GF-D8 (cell line): Measurements from ENCODE around the gene PICALM.
A peak's percentile ranks its signal among the peaks of the same experiment; 100 is the strongest.
"Not testable (repeated sequence)": the region's sequence is repeated elsewhere in the genome, so short reads cannot be mapped to it uniquely, and the experiment has no call there.

ENCODE experiments used
- DNase-seq: peaks from one replicate; lab custom pipeline; 2025; lab: John Stamatoyannopoulos, UW

PICALM gene

GRCh38 chr11:86068951-86069407, at the start of gene PICALM:
Gene PICALM (minus strand): TSS chr11:86069084. CDS start chr11:86068780, 304 bp downstream.
- peak; percentile 95 for DNase-seq

- DNase-seq: no peak
These were observed 49.4 kb upstream of the PICALM start for GRCh38 chr11:86118253-86118652.

GRCh38 chr11:86117712-86118063, 48.8 kb upstream of the PICALM start:
- DNase-seq: no peak

GRCh38 chr11:86117001-86117711, 48.3 kb upstream of the PICALM start:
- DNase-seq: no peak

- DNase-seq: no peak
These were observed 47.5 kb upstream of the PICALM start for GRCh38 chr11:86116386-86116726.

GRCh38 chr11:86115542-86116385, 46.9 kb upstream of the PICALM start:
- no peak for DNase-seq

GRCh38 chr11:86108890-86109638, 40.2 kb upstream of the PICALM start:
- no peak for DNase-seq

GRCh38 chr11:86108191-86108590, 39.3 kb upstream of the PICALM start:
- DNase-seq: no peak

GRCh38 chr11:86106916-86107315, 38.0 kb upstream of the PICALM start:
- DNase-seq: no peak

GRCh38 chr11:86106031-86106430, 37.1 kb upstream of the PICALM start:
- not testable (repeated sequence) for DNase-seq

GRCh38 chr11:86105601-86106000, 36.7 kb upstream of the PICALM start:
- not testable (repeated sequence) for DNase-seq

- DNase-seq: no peak
These were observed 34.9 kb upstream of the PICALM start for GRCh38 chr11:86103808-86104207.

- no peak for DNase-seq
These were observed 33.1 kb upstream of the PICALM start for GRCh38 chr11:86101941-86102407.

- no peak for DNase-seq
These were observed 32.6 kb upstream of the PICALM start for GRCh38 chr11:86101493-86101892.

GRCh38 chr11:86099874-86100273, 31.0 kb upstream of the PICALM start:
- no peak for DNase-seq

GRCh38 chr11:86097980-86098379, 29.1 kb upstream of the PICALM start:
- no peak for DNase-seq

GRCh38 chr11:86091566-86091965, 22.7 kb upstream of the PICALM start:
- DNase-seq: no peak

GRCh38 chr11:86091086-86091485, 22.2 kb upstream of the PICALM start:
- DNase-seq: no peak

GRCh38 chr11:86089659-86090058, 20.8 kb upstream of the PICALM start:
- no peak for DNase-seq

- not testable (repeated sequence) for DNase-seq
These were observed 18.8 kb upstream of the PICALM start for GRCh38 chr11:86087688-86088087.

- DNase-seq: no peak
These were observed 18.4 kb upstream of the PICALM start for GRCh38 chr11:86087256-86087655.

- DNase-seq: no peak
These were observed 12.6 kb upstream of the PICALM start for GRCh38 chr11:86081455-86081854.

- DNase-seq: no peak
These were observed 10.5 kb upstream of the PICALM start for GRCh38 chr11:86079421-86079820.
